Pancreas (tissue), 10 donors: ENCODE data around the gene DNAH9. TPM values are rescaled to one million over a fixed set of nuclear protein-coding genes. Genes with fewer than 3 reads are reported as not detected.

Experiments used
- ATAC-seq, 4 donors: fragments of 200-7000 bp; cut with Tn5 transposase; one replicate each; pipeline versions ENCODE4 v1.8.0 to v1.9.1; 2020; ENCODE audit warnings: mild to moderate bottlenecking in 4 of 4, moderate library complexity in 4 of 4
- DNase-seq, 6 donors: peaks; one replicate each; pipeline ENCODE4 v3.0.0-alpha.2; 2020
- FAIRE-seq: peaks from 2 replicates; lab custom pipeline; 2012; peaks lifted over from hg19 to GRCh38; lab: Jason Lieb, UNC
- H3K27ac ChIP-seq, 4 donors: fragments of 200-600 bp; sonication (generic); 1 replicate in 3 of 4; 2 replicates in 1 of 4; pipeline versions ENCODE4 v1.5.0 to v1.8.0; 2020
- H3K27me3 ChIP-seq, 4 donors: fragments of 200-600 bp; one replicate each; pipeline ENCODE4 v1.8.0; 2021
- H3K36me3 ChIP-seq, 3 donors: fragments of 200-600 bp; sonication (generic) in 1 of 3; one replicate each; pipeline versions ENCODE4 v1.5.0 to v1.8.0; 2020 to 2021
- H3K4me1 ChIP-seq, 3 donors: fragments of 200-600 bp; one replicate each; pipeline ENCODE4 v1.8.0; 2021
- H3K4me3 ChIP-seq, 4 donors: fragments of 200-600 bp; sonication (generic) in 2 of 4; one replicate each; pipeline versions ENCODE4 v1.5.0 to v1.8.0; 2020 to 2021
- H3K9me3 ChIP-seq, 4 donors: fragments of 200-600 bp; one replicate each; pipeline ENCODE4 v1.8.0; 2021
- CTCF ChIP-seq, 4 donors: fragments of 200-600 bp; sonication (generic) in 3 of 4; IDR thresholded peaks; one replicate each; pipeline versions ENCODE4 v1.5.0 to v1.8.0; 2021; ENCODE audit warnings: antibody characterized with exemption in 4 of 4
- WGBS, 2 donors: extraction: QIAGEN DNeasy Blood & Tissue Kit; methylation state at CpG; one replicate each; pipeline ENCODE4 v1.1.7; 2013; 5-methylcytosine and 5-hydroxymethylcytosine counted together
- intact Hi-C, 3 donors: fragments of 100-400 bp; cut with DNase I; formaldehyde crosslinking; loops; one replicate each; pipeline versions ENCODE4 v1.11.1 to v1.14.2; 2022
- polyA plus RNA-seq, 2 donors: library from polyadenylated mRNA; stranded (reverse); fragments of 200-250 nt; gene quantifications; one replicate each; pipeline ENCODE4 v1.2.3, GENCODE V29; 2013
- total RNA-seq, 6 donors: library from RNA; stranded (reverse); fragmentation: NEBNext Ultra II Directional in 4 of 6; extraction: Animal tissue kit (Norgen Biotek cat#: 25700) in 4 of 6; gene quantifications; one replicate each; pipeline versions ENCODE4 v1.2.1 to v1.2.4, GENCODE V29; 2021 to 2023
- donor health status: healthy with polysubstance abuse.
- donor health status: DM: no; HTN: no; CAD: no; lungs with moderate emphysema.
- donor health status: DM: no; HTN: no; CAD: no.
- donor health status: control.
- donor health status: control.
- donor health status: Bipolar disorder and iron deficiency.
- donor health status: DM: yes; HTN: yes; CAD: no.
- donor health status: DM: no; HTN: no; CAD: no.
- donor health status: DM: no; HTN: no; CAD: no.
- donor health status: DM: yes; HTN: yes; CAD: no.

DNAH9 gene
- total and polyA plus RNA-seq, 8 donors, result 0.53 to 2.4 (median 1.3) TPM

GRCh38 chr17:11641521-11642275 lies 43.4 kb downstream of the DNAH9 start:
- TF ChIP-seq CTCF (IDR thresholded peaks at IDR 0.05), result no peak
- FAIRE-seq, result no peak
- no peak for DNase-seq
- H3K27ac ChIP-seq, result no peak overlapping the region
- intact Hi-C loops, result no loop called here
- no peak overlapping the region for H3K4me3 ChIP-seq
- H3K4me1 ChIP-seq, result no peaks in the 10 kb centered on the region
- 82 to 93% methylated on average over 11 of the region's 11 CpGs for WGBS, 2 donors
- H3K9me3 ChIP-seq, result no peaks in the 10 kb centered on the region
- no peak for ATAC-seq
- H3K27me3 ChIP-seq, result no peaks in the 10 kb centered on the region
- no peaks in the 10 kb centered on the region for H3K36me3 ChIP-seq

GRCh38 chr17:11642655-11643054 lies 44.4 kb downstream of the DNAH9 start:
- DNase-seq, result no peak
- H3K27me3 ChIP-seq, result no peaks in the 10 kb centered on the region
- H3K9me3 ChIP-seq, result no peaks in the 10 kb centered on the region
- no peaks in the 10 kb centered on the region for H3K36me3 ChIP-seq
- no peak overlapping the region for H3K4me3 ChIP-seq
- FAIRE-seq, result no peak
- no peaks in the 10 kb centered on the region for H3K4me1 ChIP-seq
- H3K27ac ChIP-seq, result no peak overlapping the region
- intact Hi-C loops, result no loop called here
- peak in 1 of 4 donors; percentile 38 for ATAC-seq
- WGBS, 2 donors, result 69 to 81% methylated on average over 10 of the region's 10 CpGs
- no peak for TF ChIP-seq CTCF (IDR thresholded peaks at IDR 0.05)

GRCh38 chr17:11643851-11644250 lies 45.6 kb downstream of the DNAH9 start:
- no peak for ATAC-seq
- no peak for TF ChIP-seq CTCF (IDR thresholded peaks at IDR 0.05)
- no peak for FAIRE-seq

GRCh38 chr17:11644265-11645212 lies 46.3 kb downstream of the DNAH9 start:
- intact Hi-C loops, result no loop called here
- H3K4me3 ChIP-seq, result no peak overlapping the region
- H3K4me1 ChIP-seq, result no peaks in the 10 kb centered on the region
- peak; percentile 60 to 84 (median 71) for TF ChIP-seq CTCF (IDR thresholded peaks at IDR 0.05)
- FAIRE-seq (peak; percentile 83), ATAC-seq (peak; percentile 88 to 99 (median 96)), DNase-seq (peak in 5 of 6 donors; percentile 70 to 84 (median 76))
- no peaks in the 10 kb centered on the region for H3K36me3 ChIP-seq
- no peaks in the 10 kb centered on the region for H3K27me3 ChIP-seq
- no peak overlapping the region for H3K27ac ChIP-seq
- 23% methylated on average over 18 of the region's 18 CpGs for WGBS, 2 donors
- H3K9me3 ChIP-seq, result no peaks in the 10 kb centered on the region

More at GRCh38 chr17:11643851-11644250, 45.6 kb downstream of the DNAH9 start:
- DNase-seq, result no peak
- no peak overlapping the region for H3K4me3 ChIP-seq
- H3K36me3 ChIP-seq, result no peaks in the 10 kb centered on the region
- H3K27me3 ChIP-seq, result no peaks in the 10 kb centered on the region
- no peaks in the 10 kb centered on the region for H3K9me3 ChIP-seq
- H3K27ac ChIP-seq, result no peak overlapping the region
- WGBS, 2 donors, result 70 to 77% methylated on average over 7 of the region's 7 CpGs
- H3K4me1 ChIP-seq, result no peaks in the 10 kb centered on the region
- intact Hi-C loops, result no loop called here
